ENCODE results near the gene TCEA3.

TCEA3 gene

GRCh38 chr1:23367791-23368561 is 56.6 kb downstream of the TCEA3 start:
- DNase-seq (ENCODE audit: low read depth), result peak; percentile 96

DNA sequence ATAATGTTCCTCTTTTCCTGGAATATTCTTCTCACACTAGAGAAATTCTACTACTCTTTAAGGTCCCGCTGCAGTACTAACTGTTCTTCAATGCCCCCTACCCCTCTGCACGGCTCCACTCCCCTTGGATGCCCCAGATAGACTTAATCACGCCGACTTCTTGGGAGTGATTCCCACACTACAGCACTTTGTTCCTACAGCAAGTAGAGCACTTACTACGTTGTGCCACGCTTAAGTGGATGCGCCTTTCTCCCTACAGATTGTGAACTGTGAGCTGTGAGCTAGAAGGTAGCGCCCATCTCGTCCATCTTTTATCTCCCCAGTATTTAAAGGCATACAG is 57.1 kb downstream of the TCEA3 start:
- no peak for DNase-seq (ENCODE audit: low read depth)

DNA sequence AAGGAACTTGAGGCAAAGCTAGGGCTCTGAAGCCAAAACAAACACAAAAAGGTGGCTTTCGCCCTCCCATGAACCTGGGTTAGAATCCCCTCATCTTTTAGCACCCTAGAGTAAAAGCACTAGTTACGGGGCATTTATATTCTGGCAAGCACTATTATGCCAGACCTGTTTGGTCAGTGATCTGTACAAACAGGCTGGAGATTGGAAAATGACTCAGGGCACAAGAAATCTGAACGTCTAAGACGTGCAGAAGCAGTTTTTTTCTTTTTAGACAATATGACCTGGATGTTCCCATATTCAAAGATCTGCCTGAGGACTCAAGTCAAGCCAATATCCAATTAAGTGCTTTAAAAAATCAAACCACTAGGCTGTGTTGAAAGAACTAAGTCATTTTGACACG is 58.0 kb downstream of the TCEA3 start:
- no peak for DNase-seq (ENCODE audit: low read depth)

GRCh38 chr1:23366146-23366545 is 58.4 kb downstream of the TCEA3 start:
- DNase-seq (ENCODE audit: low read depth), result no peak

- DNase-seq (ENCODE audit: low read depth), result no peak
Measured at GRCh38 chr1:23362218-23362713, 62.3 kb downstream of the TCEA3 start.

- no peak for DNase-seq (ENCODE audit: low read depth)
Measured at GRCh38 chr1:23358310-23358875, 66.2 kb downstream of the TCEA3 start.

GRCh38 chr1:23357138-23357908 is 67.2 kb downstream of the TCEA3 start:
- DNase-seq (ENCODE audit: low read depth), result no peak

DNA sequence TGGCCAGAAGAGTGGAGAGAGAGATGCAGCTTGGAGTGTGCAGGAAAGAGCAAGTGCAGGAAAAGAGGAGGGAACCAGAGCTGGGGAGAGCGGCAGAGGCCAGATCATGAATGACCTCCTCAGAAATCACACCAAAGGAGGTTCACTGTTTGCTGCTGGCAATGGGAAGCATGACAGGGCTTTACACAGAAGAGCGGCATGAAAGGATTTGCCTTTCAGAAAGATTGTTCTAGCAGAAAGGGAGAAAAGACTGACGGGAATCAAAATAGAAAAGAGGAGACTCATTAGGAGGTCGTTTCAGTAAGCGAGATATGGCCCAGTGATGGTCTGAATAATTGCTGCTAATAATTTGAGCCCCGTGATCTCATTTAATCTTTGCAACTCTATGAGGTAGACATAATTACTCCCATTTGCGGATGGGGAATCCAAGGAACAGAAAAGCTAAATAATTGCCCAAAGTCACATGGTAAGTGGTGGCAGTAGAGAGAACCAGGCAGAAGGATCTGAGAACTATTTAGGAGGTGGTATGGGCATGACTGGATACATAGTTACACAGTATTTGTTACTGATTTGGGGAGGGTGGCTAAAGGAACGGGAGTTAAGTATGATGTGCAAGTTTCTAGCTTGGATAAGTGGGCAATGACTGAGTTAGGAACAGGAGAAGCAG is 67.9 kb downstream of the TCEA3 start:
- DNase-seq (ENCODE audit: low read depth), result no peak

DNA sequence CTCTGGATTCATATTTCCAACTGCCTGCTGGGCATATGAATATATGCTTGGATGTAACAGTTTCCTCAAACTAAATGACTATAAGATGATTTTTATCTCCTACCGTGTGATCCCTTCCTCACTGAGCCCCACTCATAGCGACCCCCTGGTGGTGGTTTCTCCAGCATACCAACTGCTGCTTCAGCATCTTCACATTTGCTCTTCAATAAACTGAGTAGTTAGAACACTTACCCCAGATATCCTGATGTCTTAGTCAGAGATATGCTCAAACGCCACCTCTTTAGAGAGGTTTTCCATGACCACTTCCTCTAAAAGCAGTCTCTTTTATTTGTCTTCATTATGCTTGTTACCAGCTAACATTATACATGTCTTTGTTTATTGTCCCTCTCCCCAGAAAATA is 70.3 kb downstream of the TCEA3 start:
- DNase-seq (ENCODE audit: low read depth), result no peak

GRCh38 chr1:23352096-23352695 is 72.4 kb downstream of the TCEA3 start:
- no peak for DNase-seq (ENCODE audit: low read depth)

GRCh38 chr1:23345920-23346319 is 78.6 kb downstream of the TCEA3 start:
- DNase-seq (ENCODE audit: low read depth), result no peak

DNA sequence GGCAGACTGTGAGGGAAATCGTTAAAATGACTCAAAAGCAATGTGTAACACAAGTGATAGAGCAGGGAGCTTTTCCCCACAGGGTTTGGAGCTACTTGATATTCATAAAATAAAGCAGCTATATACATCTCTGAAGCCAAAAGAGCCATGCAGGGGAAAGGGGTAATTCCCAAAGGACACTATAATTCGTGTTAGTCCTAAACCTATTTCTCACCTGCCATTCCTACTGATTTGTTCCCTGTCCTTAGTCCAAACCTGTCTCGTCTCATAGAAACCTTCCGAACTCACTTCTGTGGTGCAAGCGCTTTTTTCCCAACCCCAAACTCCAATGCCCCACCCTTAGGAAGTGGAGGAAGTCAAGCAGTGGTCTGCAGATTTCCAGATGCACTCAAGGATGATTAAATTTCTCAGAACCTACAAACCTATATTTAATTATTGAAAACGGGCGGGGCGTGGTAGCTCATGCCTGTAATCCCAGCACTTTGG is 79.5 kb downstream of the TCEA3 start:
- DNase-seq (ENCODE audit: low read depth), result no peak

DNA sequence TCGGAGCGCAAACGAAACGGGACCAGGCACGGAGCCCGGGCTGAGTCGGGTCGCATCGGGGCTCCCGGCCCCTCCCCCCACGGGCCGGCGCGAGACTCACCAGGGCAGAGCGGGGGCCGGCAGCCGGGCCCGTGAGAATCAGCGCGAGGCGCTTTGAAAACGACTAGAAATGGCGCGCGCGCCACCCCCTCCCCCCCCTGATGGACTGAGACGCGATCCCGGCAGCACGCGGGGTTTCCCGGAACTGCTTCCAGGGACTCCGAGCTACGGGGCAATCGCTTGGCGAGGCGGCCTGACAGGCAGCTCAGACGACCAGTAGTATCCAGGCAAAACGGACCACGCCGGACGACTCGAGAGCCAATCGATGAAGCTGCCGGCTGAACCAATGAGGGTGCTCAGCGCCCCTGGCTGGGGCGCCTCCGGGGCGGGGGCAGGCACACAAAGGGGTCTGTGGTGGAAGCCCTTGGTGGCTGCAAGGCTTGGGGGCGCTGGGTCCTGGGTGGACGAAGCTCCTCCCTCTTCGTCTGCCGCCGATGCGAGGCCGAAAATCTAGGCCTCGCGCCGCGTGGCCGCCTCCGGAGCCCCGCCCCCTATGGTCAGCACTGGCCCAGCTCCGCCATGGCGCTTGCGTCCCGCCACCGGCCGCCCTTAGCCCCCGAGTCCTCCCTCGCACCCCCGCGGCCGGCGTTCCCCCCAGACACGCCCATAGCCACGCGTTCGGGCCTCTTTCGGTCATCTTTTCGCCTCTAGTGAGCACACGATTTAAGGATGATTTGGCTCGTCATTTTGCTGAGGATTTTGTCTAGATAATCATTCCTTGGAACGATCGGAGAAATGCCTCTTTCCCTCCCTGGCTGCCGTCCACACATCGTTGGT is 80.2 kb downstream of the TCEA3 start, which contains the start of gene HNRNPR:
Gene HNRNPR (minus strand): TSS at position 174 of the 876 bp plus-strand sequence. CDS start 3,276 bp downstream, outside the sequence.
- DNase-seq (ENCODE audit: low read depth), result peak; percentile 98

DNA sequence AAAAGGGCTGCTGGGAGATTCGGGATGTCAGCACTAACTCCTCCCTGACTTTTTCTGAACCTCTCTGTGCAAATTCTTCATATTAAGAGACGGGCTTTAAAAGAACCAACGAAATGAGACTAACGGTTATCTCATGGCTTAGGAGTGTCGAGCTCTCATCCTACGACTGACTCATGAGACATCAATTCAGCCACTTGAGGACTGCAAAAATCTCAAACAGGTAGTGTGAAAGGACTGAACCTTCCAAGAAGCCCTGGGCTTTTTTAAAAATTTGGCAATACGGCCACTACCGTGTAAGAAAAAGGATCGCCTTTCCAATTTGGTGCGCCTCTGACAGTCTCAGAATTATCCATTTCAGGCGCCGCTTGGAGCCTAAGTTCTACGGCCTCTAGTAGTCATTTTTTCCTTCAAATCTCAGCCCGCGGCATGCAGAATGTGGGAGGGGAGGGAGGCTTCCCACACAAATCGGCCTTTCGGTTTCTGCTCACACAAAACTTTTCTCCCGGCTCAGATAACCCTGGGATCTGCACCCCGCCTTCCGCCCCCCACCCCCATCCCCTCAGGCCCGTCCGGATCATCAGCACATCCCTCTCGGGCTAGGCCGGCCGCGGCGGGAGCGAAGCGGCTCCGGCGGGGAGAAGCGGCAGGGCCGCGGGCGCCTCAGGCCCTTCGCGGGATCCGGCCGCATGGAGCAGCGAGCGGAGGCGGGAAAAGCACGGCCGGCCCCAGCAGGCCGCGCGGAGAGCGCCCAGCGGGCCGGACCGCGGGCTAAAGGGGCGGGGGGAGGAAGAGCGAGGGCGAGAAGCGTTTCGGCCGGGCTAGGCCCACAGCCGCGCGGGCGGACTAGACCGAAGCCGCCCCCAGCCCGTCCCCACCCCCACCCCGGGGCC is 81.1 kb downstream of the TCEA3 start:
- peak; percentile 34 for DNase-seq (ENCODE audit: low read depth)

GRCh38 chr1:23341931-23342692 is 82.4 kb downstream of the TCEA3 start:
- DNase-seq (ENCODE audit: low read depth), result no peak

- DNase-seq (ENCODE audit: low read depth), result no peak
Measured at GRCh38 chr1:23339632-23340031, 84.9 kb downstream of the TCEA3 start.

- DNase-seq (ENCODE audit: low read depth), result no peak
Measured at GRCh38 chr1:23337869-23338268, 86.7 kb downstream of the TCEA3 start.

DNA sequence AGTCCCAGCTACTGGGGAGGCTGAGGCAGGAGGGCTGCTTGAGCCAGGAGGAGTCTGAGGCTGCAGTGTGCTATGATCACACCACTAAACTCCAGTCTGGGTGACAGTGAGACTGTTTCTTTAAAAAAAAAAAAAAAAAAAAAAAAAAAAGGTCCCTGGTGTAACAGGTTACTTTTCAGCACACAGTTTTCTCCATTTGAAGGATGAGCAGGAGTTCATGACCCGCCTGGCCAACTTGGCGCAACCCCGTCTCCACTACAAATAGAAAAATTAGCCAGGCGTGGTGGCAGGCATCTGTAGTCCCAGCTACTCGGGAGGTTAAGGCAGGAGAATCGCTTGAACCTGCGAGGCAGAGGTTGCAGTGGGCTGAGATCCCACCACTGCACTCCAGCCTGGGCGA is 92.8 kb downstream of the TCEA3 start:
- no peak for DNase-seq (ENCODE audit: low read depth)
